ENCODE data around the gene SMURF2. TPM values are rescaled to one million over a fixed set of nuclear protein-coding genes. Genes with fewer than 3 reads are reported as not detected.

Gene SMURF2
- total and polyA plus RNA-seq, 2 experiments from 2014 or later, result 17.1 to 31.3 TPM

- Histone ChIP-seq H4K20me1 (ENCODE audit: insufficient read depth, poor library complexity, severe bottlenecking) (peaks cover 70% of the 10 kb centered on the region), H3K4me3 (peak within 1 kb of the TSS; percentile 93), H3K79me2 (peaks cover 81% of the 10 kb centered on the region), H3K4me1 (ENCODE audit: insufficient read depth) (peaks cover 13% of the 10 kb centered on the region), H2AFZ (peak within 1 kb of the TSS; percentile 49), H3K4me2 (peak within 1 kb of the TSS; percentile 88), H3K27me3 (no peaks in the 10 kb centered on the region), H3K9me3 (ENCODE audit: low read depth) (no peaks in the 10 kb centered on the region), H3K9me2 (replicated peaks; ENCODE audit: insufficient read depth) (no peaks in the 10 kb centered on the region), H3K27ac (peak within 1 kb of the TSS; percentile 100), H3K36me3 (replicated peaks; ENCODE audit: insufficient read depth, low read depth) (peaks cover 5% of the 10 kb centered on the region)
- 2% methylated on average over 16 of the region's 31 CpGs for WGBS (ENCODE audit: low lambda C conversion rate, missing lambda C conversion rate)
- peak; percentile 99 for DNase-seq (ENCODE audit: low spot score)
- TF ChIP-seq EZH2 (IDR thresholded peaks at IDR 0.05; ENCODE audit: borderline replicate concordance), result no peak
- no peak for TF ChIP-seq CTCF (IDR thresholded peaks at IDR 0.05; ENCODE audit: poor library complexity)
- TF ChIP-seq EZH2phosphoT487 (IDR thresholded peaks at IDR 0.05; ENCODE audit: low read depth, severe bottlenecking, unreplicated experiment), result no peak
Observed at GRCh38 chr17:64506201-64506575, 155.9 kb downstream of the SMURF2 start, which contains the start of gene DDX5. TSS of gene DDX5 (minus strand) at chr17:64506289. CDS start at chr17:64506119, 170 bp downstream.

- WGBS (ENCODE audit: low lambda C conversion rate, missing lambda C conversion rate), result under 1% methylated on average over 72 of the region's 76 CpGs
- peaks cover 13% of the 10 kb centered on the region for H3K4me1 ChIP-seq (ENCODE audit: insufficient read depth)
- TF ChIP-seq CTCF (IDR thresholded peaks at IDR 0.05; ENCODE audit: poor library complexity) (no peak), EZH2phosphoT487 (IDR thresholded peaks at IDR 0.05; ENCODE audit: low read depth, severe bottlenecking, unreplicated experiment) (no peak), EZH2 (IDR thresholded peaks at IDR 0.05; ENCODE audit: borderline replicate concordance) (no peak)
- H3K27me3 ChIP-seq, result no peaks in the 10 kb centered on the region
- peaks cover 75% of the 10 kb centered on the region for H4K20me1 ChIP-seq (ENCODE audit: insufficient read depth, poor library complexity, severe bottlenecking)
- H3K36me3 ChIP-seq (replicated peaks; ENCODE audit: insufficient read depth, low read depth), result peaks cover 8% of the 10 kb centered on the region
- no peaks in the 10 kb centered on the region for H3K9me3 ChIP-seq (ENCODE audit: low read depth)
- H3K9me2 ChIP-seq (replicated peaks; ENCODE audit: insufficient read depth), result no peaks in the 10 kb centered on the region
- peak; percentile 94 for DNase-seq (ENCODE audit: low spot score)
- H3K4me3 ChIP-seq, result peak overlapping the region; percentile 93
- H3K79me2 ChIP-seq, result peaks cover 84% of the 10 kb centered on the region
- H3K4me2 ChIP-seq, result peak overlapping the region; percentile 88
- H3K27ac ChIP-seq, result peak overlapping the region; percentile 100
- H2AFZ ChIP-seq, result peak overlapping the region; percentile 11
Observed at GRCh38 chr17:64505340-64506200, 156.5 kb downstream of the SMURF2 start.

GRCh38 chr17:64504769-64505339 lies 157.3 kb downstream of the SMURF2 start:
- peak; percentile 38 for DNase-seq (ENCODE audit: low spot score)
- Histone ChIP-seq H4K20me1 (ENCODE audit: insufficient read depth, poor library complexity, severe bottlenecking) (peaks cover 74% of the 10 kb centered on the region), H3K4me1 (ENCODE audit: insufficient read depth) (peaks cover 13% of the 10 kb centered on the region), H3K4me3 (peak overlapping the region; percentile 93), H3K27ac (peak overlapping the region; percentile 100), H3K4me2 (peak overlapping the region; percentile 88), H3K9me2 (replicated peaks; ENCODE audit: insufficient read depth) (no peaks in the 10 kb centered on the region), H3K79me2 (peaks cover 84% of the 10 kb centered on the region), H3K27me3 (no peaks in the 10 kb centered on the region), H3K36me3 (replicated peaks; ENCODE audit: insufficient read depth, low read depth) (peaks cover 8% of the 10 kb centered on the region), H2AFZ (no peak overlapping the region), H3K9me3 (ENCODE audit: low read depth) (no peaks in the 10 kb centered on the region)
- TF ChIP-seq EZH2 (IDR thresholded peaks at IDR 0.05; ENCODE audit: borderline replicate concordance), result no peak
- no peak for TF ChIP-seq CTCF (IDR thresholded peaks at IDR 0.05; ENCODE audit: poor library complexity)
- TF ChIP-seq EZH2phosphoT487 (IDR thresholded peaks at IDR 0.05; ENCODE audit: low read depth, severe bottlenecking, unreplicated experiment), result no peak
- 2% methylated on average over 13 of the region's 13 CpGs for WGBS (ENCODE audit: low lambda C conversion rate, missing lambda C conversion rate)

Measured in hepatocyte (in vitro differentiated cells).